ENCODE results near the gene ZNF415.

GRCh38 chr19:53092723-53093122 lies 40.0 kb downstream of the ZNF415 start:
- no peak for TF ChIP-seq CTCF (IDR thresholded peaks at IDR 0.05)
- TF ChIP-seq POLR2A (IDR thresholded peaks at IDR 0.05): no peak
